Measurements from ENCODE around the gene GMPS. TPM values are rescaled to one million over a fixed set of nuclear protein-coding genes. Genes with fewer than 3 reads are reported as not detected.
"Not testable (repeated sequence)": the region's sequence is repeated elsewhere in the genome, so short reads cannot be mapped to it uniquely, and the experiment has no call there.

GMPS gene
- total RNA-seq, 1 donor from 2014 or later = 69.3 TPM

- no peak overlapping the region for H3K27ac Mint-ChIP-seq
- H3K9me3 Mint-ChIP-seq = no peaks in the 10 kb centered on the region
- no peaks in the 10 kb centered on the region for H3K27me3 Mint-ChIP-seq (ENCODE audit: low read depth)
- no peaks in the 10 kb centered on the region for H3K36me3 Mint-ChIP-seq
- H3K4me1 Mint-ChIP-seq = no peaks in the 10 kb centered on the region
- H3K4me3 Mint-ChIP-seq = no peak overlapping the region
- DNase-seq (ENCODE audit: low spot score in 2 of 2, unreplicated experiment in 2 of 2) = no peak
- no peak for TF ChIP-seq CTCF (IDR thresholded peaks at IDR 0.05; ENCODE audit: unreplicated experiment)
These were observed 13.8 kb downstream of the GMPS start for GRCh38 chr3:155884292-155884691.

GRCh38 chr3:155885292-155885691 lies 14.8 kb downstream of the GMPS start:
- Mint-ChIP-seq H3K4me1 (peaks cover 3% of the 10 kb centered on the region), H3K9me3 (no peaks in the 10 kb centered on the region), H3K27me3 (ENCODE audit: low read depth) (no peaks in the 10 kb centered on the region), H3K36me3 (no peaks in the 10 kb centered on the region), H3K4me3 (no peak overlapping the region), H3K27ac (no peak overlapping the region)
- no peak for TF ChIP-seq CTCF (IDR thresholded peaks at IDR 0.05; ENCODE audit: unreplicated experiment)
- DNase-seq (ENCODE audit: low spot score in 2 of 2, unreplicated experiment in 2 of 2) = no peak

- not testable (repeated sequence) for H3K4me3 Mint-ChIP-seq; H3K27ac Mint-ChIP-seq; H3K36me3 Mint-ChIP-seq; H3K4me1 Mint-ChIP-seq; H3K9me3 Mint-ChIP-seq; H3K27me3 Mint-ChIP-seq (ENCODE audit: low read depth); DNase-seq (ENCODE audit: low spot score in 2 of 2, unreplicated experiment in 2 of 2)
These were observed 15.9 kb downstream of the GMPS start for GRCh38 chr3:155886348-155886747.

DNA sequence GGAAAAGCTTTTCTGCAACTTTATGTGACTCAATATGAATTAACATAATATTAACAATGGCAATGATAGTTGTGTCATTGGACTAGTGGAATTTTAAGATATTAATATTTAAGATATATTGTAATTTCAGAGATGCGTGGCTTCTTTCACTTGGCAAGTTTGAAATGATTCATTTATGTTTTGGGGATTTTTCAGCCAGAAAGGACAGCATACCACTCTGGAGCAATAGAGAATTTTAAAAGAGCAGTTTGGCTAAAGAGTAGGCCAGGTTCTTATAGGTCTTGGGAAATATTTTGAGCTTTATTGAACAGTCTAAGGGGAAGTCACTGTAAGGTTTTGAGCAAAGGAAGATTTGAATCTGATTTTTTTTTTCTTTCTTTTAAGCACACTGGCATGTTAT lies 16.5 kb downstream of the GMPS start:
- peaks cover 5% of the 10 kb centered on the region for H3K4me1 Mint-ChIP-seq
- H3K36me3 Mint-ChIP-seq = no peaks in the 10 kb centered on the region
- no peaks in the 10 kb centered on the region for H3K27me3 Mint-ChIP-seq (ENCODE audit: low read depth)
- peak overlapping the region; percentile 0 for H3K27ac Mint-ChIP-seq
- H3K9me3 Mint-ChIP-seq = no peaks in the 10 kb centered on the region
- H3K4me3 Mint-ChIP-seq = no peak overlapping the region
- no peak for TF ChIP-seq CTCF (IDR thresholded peaks at IDR 0.05; ENCODE audit: unreplicated experiment)
- DNase-seq (ENCODE audit: low spot score in 2 of 2, unreplicated experiment in 2 of 2) = no peak

GRCh38 chr3:155889212-155889611 lies 18.8 kb downstream of the GMPS start:
- DNase-seq (ENCODE audit: low spot score in 2 of 2, unreplicated experiment in 2 of 2) = no peak
- H3K27ac Mint-ChIP-seq = peak overlapping the region; percentile 21
- peaks cover 5% of the 10 kb centered on the region for H3K4me1 Mint-ChIP-seq
- no peak for TF ChIP-seq CTCF (IDR thresholded peaks at IDR 0.05; ENCODE audit: unreplicated experiment)
- H3K27me3 Mint-ChIP-seq (ENCODE audit: low read depth) = no peaks in the 10 kb centered on the region
- no peaks in the 10 kb centered on the region for H3K9me3 Mint-ChIP-seq
- peaks cover 9% of the 10 kb centered on the region for H3K36me3 Mint-ChIP-seq
- no peak overlapping the region for H3K4me3 Mint-ChIP-seq

DNA sequence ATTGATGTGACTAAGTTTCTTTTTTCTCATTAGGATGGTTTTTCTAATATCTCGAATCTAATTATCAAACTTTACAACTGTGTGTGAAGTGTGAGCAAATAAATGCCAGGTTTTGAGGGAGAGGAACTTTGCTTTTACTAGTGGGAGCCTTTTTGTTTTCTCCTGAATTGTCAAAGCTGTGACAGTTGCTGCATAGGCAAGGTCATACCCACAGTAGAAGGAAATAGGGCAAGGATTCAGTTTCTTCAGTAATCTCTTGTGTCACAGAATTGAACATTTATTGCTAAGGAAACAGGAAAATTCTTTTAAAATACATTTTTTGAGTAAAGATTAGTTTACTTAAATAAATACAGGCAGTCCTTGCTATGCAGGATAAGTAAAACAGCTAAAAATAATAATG lies 19.5 kb downstream of the GMPS start:
- TF ChIP-seq CTCF (IDR thresholded peaks at IDR 0.05; ENCODE audit: unreplicated experiment) = no peak
- Mint-ChIP-seq H3K36me3 (peaks cover 14% of the 10 kb centered on the region), H3K27ac (no peak overlapping the region), H3K27me3 (ENCODE audit: low read depth) (no peaks in the 10 kb centered on the region), H3K4me1 (peaks cover 5% of the 10 kb centered on the region), H3K9me3 (peaks cover 5% of the 10 kb centered on the region), H3K4me3 (no peak overlapping the region)
- DNase-seq (ENCODE audit: low spot score in 2 of 2, unreplicated experiment in 2 of 2) = no peak
